ENCODE measurements around the gene TOMM40.
A peak's percentile ranks its signal among the peaks of the same experiment; 100 is the strongest.
"Not testable (repeated sequence)": the region's sequence is repeated elsewhere in the genome, so short reads cannot be mapped to it uniquely, and the experiment has no call there.

Gene TOMM40

DNA sequence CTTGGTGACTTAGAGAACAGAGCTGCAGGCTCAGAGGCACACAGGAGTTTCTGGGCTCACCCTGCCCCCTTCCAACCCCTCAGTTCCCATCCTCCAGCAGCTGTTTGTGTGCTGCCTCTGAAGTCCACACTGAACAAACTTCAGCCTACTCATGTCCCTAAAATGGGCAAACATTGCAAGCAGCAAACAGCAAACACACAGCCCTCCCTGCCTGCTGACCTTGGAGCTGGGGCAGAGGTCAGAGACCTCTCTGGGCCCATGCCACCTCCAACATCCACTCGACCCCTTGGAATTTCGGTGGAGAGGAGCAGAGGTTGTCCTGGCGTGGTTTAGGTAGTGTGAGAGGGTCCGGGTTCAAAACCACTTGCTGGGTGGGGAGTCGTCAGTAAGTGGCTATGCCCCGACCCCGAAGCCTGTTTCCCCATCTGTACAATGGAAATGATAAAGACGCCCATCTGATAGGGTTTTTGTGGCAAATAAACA lies 33.2 kb downstream of the TOMM40 start:
- Histone ChIP-seq H3K4me2 (ENCODE audit: insufficient read depth, low read length, poor library complexity, severe bottlenecking) (no peak overlapping the region), H3K79me1 (ENCODE audit: low read depth, low read length) (peaks cover 2% of the 10 kb centered on the region), H2BK120ac (ENCODE audit: low read depth, low read length) (no peak overlapping the region), H3K9ac (ENCODE audit: low read depth, low read length, poor library complexity) (no peak overlapping the region), H3K4me3 (ENCODE audit: low read length in 2 of 2) (no peak overlapping the region), H2BK12ac (ENCODE audit: low read length) (no peak overlapping the region), H3K14ac (ENCODE audit: low read length) (peak overlapping the region; percentile 8), H3K4me1 (ENCODE audit: control insufficient read depth in 2 of 2, insufficient read depth in 1 of 2, low read depth in 1 of 2, low read length in 2 of 2) (peaks cover 2% of the 10 kb centered on the region in 2 donors), H2BK15ac (ENCODE audit: low read length) (peak overlapping the region; percentile 94), H2BK5ac (ENCODE audit: low read length) (peak overlapping the region; percentile 39), H4K8ac (ENCODE audit: low read depth, low read length) (peak overlapping the region; percentile 82), H2AK5ac (ENCODE audit: low read depth, low read length) (peak overlapping the region; percentile 84), H3K4ac (ENCODE audit: low read length) (peak overlapping the region; percentile 76), H3K27me3 (ENCODE audit: control insufficient read depth in 3 of 3, insufficient read depth in 3 of 3, low read depth in 1 of 3, low read length in 3 of 3) (no peaks in the 10 kb centered on the region), H3K23ac (ENCODE audit: low read depth, low read length, poor library complexity) (peak overlapping the region; percentile 73), H3K18ac (ENCODE audit: low read length) (peak overlapping the region; percentile 57), H3K9me3 (replicated peaks in 1 of 2; ENCODE audit: control insufficient read depth in 2 of 2, insufficient read depth in 1 of 2, low read depth in 1 of 2, low read length in 2 of 2) (no peaks in the 10 kb centered on the region), H4K91ac (ENCODE audit: low read depth, low read length, poor library complexity) (no peak overlapping the region), H3K36me3 (replicated peaks in 1 of 2; ENCODE audit: control insufficient read depth in 2 of 2, insufficient read depth in 2 of 2, low read length in 2 of 2) (no peaks in the 10 kb centered on the region), H3K27ac (replicated peaks; ENCODE audit: low read length) (no peak overlapping the region), H2AFZ (ENCODE audit: low read length) (no peak overlapping the region)
- no peak for DNase-seq (ENCODE audit: low spot score)
- WGBS, 2 donors (ENCODE audit: extremely low coverage in 2 of 2, insufficient read length in 2 of 2, insufficient replicate concordance in 1 of 2), result no CpG with 5 or more reads among the region's 8 CpGs

DNA sequence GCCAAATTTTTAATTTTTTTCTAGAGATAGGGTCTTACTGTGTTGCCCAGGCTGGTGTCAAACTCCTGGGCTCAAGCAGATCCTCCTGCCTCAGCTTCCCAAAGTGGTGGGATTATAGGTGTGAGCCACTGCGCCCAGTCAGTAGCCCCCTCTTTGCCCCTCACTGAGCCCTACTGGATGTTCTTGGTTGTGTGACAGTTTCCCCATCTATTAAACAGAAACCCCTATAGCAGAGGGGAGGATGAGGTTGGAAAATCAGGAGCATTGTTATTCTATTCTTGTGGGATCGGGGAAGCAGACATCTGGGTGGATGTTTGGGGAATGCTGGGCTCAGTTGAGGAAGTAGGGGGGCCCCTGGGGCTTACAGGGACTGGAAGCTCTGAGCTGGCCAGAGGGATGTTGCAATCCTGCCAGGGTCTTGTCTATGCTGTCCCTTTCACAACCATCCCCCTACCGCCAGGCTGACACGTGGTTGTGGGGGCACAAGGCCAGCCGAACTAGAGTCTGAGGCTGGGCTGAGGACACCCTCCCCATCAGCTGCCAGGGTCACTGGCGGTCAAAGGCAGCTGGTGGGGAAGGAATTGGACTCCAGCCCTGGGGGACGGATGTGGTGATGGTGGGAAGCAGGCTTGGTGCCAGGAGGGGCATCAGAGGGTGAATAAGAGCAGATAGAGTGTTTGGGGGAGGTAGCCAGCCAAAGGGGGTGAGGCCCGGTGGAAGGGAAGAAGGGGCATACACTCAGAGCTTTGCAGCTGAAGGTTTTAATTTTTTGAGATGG lies 34.2 kb downstream of the TOMM40 start:
- Histone ChIP-seq H3K4me1 (ENCODE audit: control insufficient read depth in 2 of 2, insufficient read depth in 1 of 2, low read depth in 1 of 2, low read length in 2 of 2) (peaks cover 2% of the 10 kb centered on the region in 2 donors), H3K9me3 (replicated peaks in 1 of 2; ENCODE audit: control insufficient read depth in 2 of 2, insufficient read depth in 1 of 2, low read depth in 1 of 2, low read length in 2 of 2) (no peaks in the 10 kb centered on the region), H3K27me3 (ENCODE audit: control insufficient read depth in 3 of 3, insufficient read depth in 3 of 3, low read depth in 1 of 3, low read length in 3 of 3) (no peaks in the 10 kb centered on the region), H3K4me3 (ENCODE audit: low read length in 2 of 2) (no peak overlapping the region), H2BK120ac (ENCODE audit: low read depth, low read length) (no peak overlapping the region), H2AK5ac (ENCODE audit: low read depth, low read length) (peak overlapping the region; percentile 70), H3K4me2 (ENCODE audit: insufficient read depth, low read length, poor library complexity, severe bottlenecking) (no peak overlapping the region), H3K79me1 (ENCODE audit: low read depth, low read length) (peaks cover 2% of the 10 kb centered on the region), H3K18ac (ENCODE audit: low read length) (peak overlapping the region; percentile 57), H3K27ac (replicated peaks; ENCODE audit: low read length) (no peak overlapping the region), H3K14ac (ENCODE audit: low read length) (no peak overlapping the region), H2BK12ac (ENCODE audit: low read length) (no peak overlapping the region), H3K36me3 (replicated peaks in 1 of 2; ENCODE audit: control insufficient read depth in 2 of 2, insufficient read depth in 2 of 2, low read length in 2 of 2) (no peaks in the 10 kb centered on the region), H3K9ac (ENCODE audit: low read depth, low read length, poor library complexity) (no peak overlapping the region), H2AFZ (ENCODE audit: low read length) (no peak overlapping the region), H2BK5ac (ENCODE audit: low read length) (no peak overlapping the region), H4K8ac (ENCODE audit: low read depth, low read length) (no peak overlapping the region), H3K4ac (ENCODE audit: low read length) (no peak overlapping the region), H3K23ac (ENCODE audit: low read depth, low read length, poor library complexity) (no peak overlapping the region), H2BK15ac (ENCODE audit: low read length) (no peak overlapping the region), H4K91ac (ENCODE audit: low read depth, low read length, poor library complexity) (no peak overlapping the region)
- no CpG with 5 or more reads among the region's 8 CpGs for WGBS, 2 donors (ENCODE audit: extremely low coverage in 2 of 2, insufficient read length in 2 of 2, insufficient replicate concordance in 1 of 2)
- DNase-seq (ENCODE audit: low spot score), result no peak

DNA sequence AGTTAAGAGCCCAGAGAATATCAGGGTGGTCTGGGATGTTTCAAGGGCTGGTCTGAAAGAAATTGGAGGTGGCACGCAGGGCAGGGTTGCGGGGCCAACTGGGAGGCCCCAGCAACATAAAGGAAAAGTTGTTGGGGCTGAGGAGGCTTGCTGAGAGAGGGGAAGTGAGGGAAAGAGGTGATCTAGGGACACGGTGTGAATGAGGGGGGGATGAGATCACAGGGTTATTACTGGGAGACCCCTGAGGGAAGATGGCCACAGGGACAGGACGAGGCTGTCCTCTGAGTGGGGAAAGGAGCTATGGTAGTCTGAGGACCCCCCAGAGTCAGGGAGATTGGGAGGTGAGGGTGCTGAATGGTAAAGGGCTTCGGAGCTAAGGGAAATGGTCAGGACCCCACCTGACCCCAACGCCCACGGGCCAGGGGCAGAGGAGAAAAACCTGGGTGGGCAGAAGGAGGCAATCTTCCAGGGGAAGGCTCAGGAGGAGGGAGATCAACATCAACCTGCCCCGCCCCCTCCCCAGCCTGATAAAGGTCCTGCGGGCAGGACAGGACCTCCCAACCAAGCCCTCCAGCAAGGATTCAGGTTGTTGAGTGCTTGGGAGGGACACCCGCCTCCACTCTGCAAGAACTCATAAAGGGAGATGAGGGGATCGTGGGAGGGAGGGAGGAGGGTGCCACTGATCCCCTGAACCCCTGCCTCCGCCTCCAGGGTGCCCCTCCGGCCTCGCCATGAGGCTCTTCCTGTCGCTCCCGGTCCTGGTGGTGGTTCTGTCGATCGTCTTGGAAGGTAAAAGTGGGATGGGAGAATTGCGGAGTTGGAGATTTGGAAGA lies 35.4 kb downstream of the TOMM40 start:
- not testable (repeated sequence) for H2BK15ac ChIP-seq (ENCODE audit: low read length); H3K4ac ChIP-seq (ENCODE audit: low read length); H3K4me2 ChIP-seq (ENCODE audit: insufficient read depth, low read length, poor library complexity, severe bottlenecking); H3K36me3 ChIP-seq (replicated peaks in 1 of 2; ENCODE audit: control insufficient read depth in 2 of 2, insufficient read depth in 2 of 2, low read length in 2 of 2); H3K14ac ChIP-seq (ENCODE audit: low read length); H3K27me3 ChIP-seq (ENCODE audit: control insufficient read depth in 3 of 3, insufficient read depth in 3 of 3, low read depth in 1 of 3, low read length in 3 of 3); H3K79me1 ChIP-seq (ENCODE audit: low read depth, low read length); DNase-seq (ENCODE audit: low spot score); H3K4me3 ChIP-seq (ENCODE audit: low read length in 2 of 2); H3K27ac ChIP-seq (replicated peaks; ENCODE audit: low read length); H3K9me3 ChIP-seq (replicated peaks in 1 of 2; ENCODE audit: control insufficient read depth in 2 of 2, insufficient read depth in 1 of 2, low read depth in 1 of 2, low read length in 2 of 2); H4K91ac ChIP-seq (ENCODE audit: low read depth, low read length, poor library complexity); H3K9ac ChIP-seq (ENCODE audit: low read depth, low read length, poor library complexity); H3K23ac ChIP-seq (ENCODE audit: low read depth, low read length, poor library complexity); H2BK5ac ChIP-seq (ENCODE audit: low read length); H2AK5ac ChIP-seq (ENCODE audit: low read depth, low read length); H4K8ac ChIP-seq (ENCODE audit: low read depth, low read length); H2BK12ac ChIP-seq (ENCODE audit: low read length); H2BK120ac ChIP-seq (ENCODE audit: low read depth, low read length); H3K4me1 ChIP-seq (ENCODE audit: control insufficient read depth in 2 of 2, insufficient read depth in 1 of 2, low read depth in 1 of 2, low read length in 2 of 2)
- WGBS, 2 donors (ENCODE audit: extremely low coverage in 2 of 2, insufficient read length in 2 of 2, insufficient replicate concordance in 1 of 2), result no CpG with 5 or more reads among the region's 19 CpGs
- H3K18ac ChIP-seq (ENCODE audit: low read length), result peak overlapping the region; percentile 78
- H2AFZ ChIP-seq (ENCODE audit: low read length), result peak overlapping the region; percentile 80

DNA sequence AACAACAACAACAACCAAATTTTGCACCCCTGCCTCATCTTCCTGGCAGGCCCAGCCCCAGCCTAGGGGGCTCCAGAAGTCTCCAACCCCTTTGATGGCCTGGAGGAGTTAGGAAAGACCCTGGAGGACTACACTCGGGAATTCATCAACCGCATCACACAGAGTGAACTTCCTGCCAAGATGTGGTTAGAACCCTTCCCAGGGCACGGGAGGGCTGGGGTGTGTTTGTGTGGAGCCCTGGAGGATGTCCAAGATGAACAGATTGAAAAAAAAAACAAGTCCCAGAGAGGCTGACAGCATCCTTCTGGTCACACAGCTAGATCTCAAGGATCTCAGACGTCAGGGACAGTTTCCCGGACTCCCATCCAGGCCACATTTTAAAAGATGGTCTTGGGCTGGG lies 36.7 kb downstream of the TOMM40 start:
- no peak overlapping the region for H2BK15ac ChIP-seq (ENCODE audit: low read length)
- peak overlapping the region; percentile 80 for H2AFZ ChIP-seq (ENCODE audit: low read length)
- H3K4ac ChIP-seq (ENCODE audit: low read length), result no peak overlapping the region
- H3K14ac ChIP-seq (ENCODE audit: low read length), result no peak overlapping the region
- no peak overlapping the region for H3K4me3 ChIP-seq (ENCODE audit: low read length in 2 of 2)
- no peaks in the 10 kb centered on the region for H3K9me3 ChIP-seq (replicated peaks in 1 of 2; ENCODE audit: control insufficient read depth in 2 of 2, insufficient read depth in 1 of 2, low read depth in 1 of 2, low read length in 2 of 2)
- H2BK12ac ChIP-seq (ENCODE audit: low read length), result no peak overlapping the region
- H3K27ac ChIP-seq (replicated peaks; ENCODE audit: low read length), result no peak overlapping the region
- no peak for DNase-seq (ENCODE audit: low spot score)
- H2AK5ac ChIP-seq (ENCODE audit: low read depth, low read length), result no peak overlapping the region
- no peak overlapping the region for H3K18ac ChIP-seq (ENCODE audit: low read length)
- H3K79me1 ChIP-seq (ENCODE audit: low read depth, low read length), result peaks cover 2% of the 10 kb centered on the region
- no CpG with 5 or more reads among the region's 5 CpGs for WGBS, 2 donors (ENCODE audit: extremely low coverage in 2 of 2, insufficient read length in 2 of 2, insufficient replicate concordance in 1 of 2)
- no peak overlapping the region for H2BK5ac ChIP-seq (ENCODE audit: low read length)
- no peaks in the 10 kb centered on the region for H3K27me3 ChIP-seq (ENCODE audit: control insufficient read depth in 3 of 3, insufficient read depth in 3 of 3, low read depth in 1 of 3, low read length in 3 of 3)
- no peak overlapping the region for H2BK120ac ChIP-seq (ENCODE audit: low read depth, low read length)
- peaks cover 2% of the 10 kb centered on the region in 2 donors for H3K4me1 ChIP-seq (ENCODE audit: control insufficient read depth in 2 of 2, insufficient read depth in 1 of 2, low read depth in 1 of 2, low read length in 2 of 2)
- no peaks in the 10 kb centered on the region for H3K36me3 ChIP-seq (replicated peaks in 1 of 2; ENCODE audit: control insufficient read depth in 2 of 2, insufficient read depth in 2 of 2, low read length in 2 of 2)
- no peak overlapping the region for H4K91ac ChIP-seq (ENCODE audit: low read depth, low read length, poor library complexity)
- H4K8ac ChIP-seq (ENCODE audit: low read depth, low read length), result no peak overlapping the region
- H3K4me2 ChIP-seq (ENCODE audit: insufficient read depth, low read length, poor library complexity, severe bottlenecking), result no peak overlapping the region
- no peak overlapping the region for H3K23ac ChIP-seq (ENCODE audit: low read depth, low read length, poor library complexity)
- H3K9ac ChIP-seq (ENCODE audit: low read depth, low read length, poor library complexity), result no peak overlapping the region

Data from neuronal stem cell (in vitro differentiated cells).